Suprapubic skin (tissue), 4 donors: ENCODE results near the gene MCF2L. TPM values are rescaled to one million over a fixed set of nuclear protein-coding genes. Genes with fewer than 3 reads are reported as not detected.

Experiments used
- DNase-seq, 2 donors: peaks; one replicate each; pipeline ENCODE4 v3.0.0-alpha.2; 2019; ENCODE audit warnings: low spot score in 2 of 2
- H3K27ac ChIP-seq: fragments of 200-600 bp; sonication (generic); one replicate; pipeline ENCODE4 v1.5.1; 2019
- H3K27me3 ChIP-seq: fragments of 200-600 bp; sonication (generic); one replicate; pipeline ENCODE4 v1.5.1; 2019
- H3K36me3 ChIP-seq: fragments of 200-600 bp; sonication (generic); one replicate; pipeline ENCODE4 v1.5.1; 2019
- H3K4me1 ChIP-seq: fragments of 200-600 bp; sonication (generic); one replicate; pipeline ENCODE4 v1.5.1; 2019
- H3K4me3 ChIP-seq: fragments of 200-600 bp; sonication (generic); one replicate; pipeline ENCODE4 v1.5.1; 2019; ENCODE audit warnings: mild to moderate bottlenecking
- H3K9me3 ChIP-seq: fragments of 200-600 bp; sonication (generic); one replicate; pipeline ENCODE4 v1.5.1; 2019
- EP300 ChIP-seq: sonication (generic); formaldehyde crosslinking; IDR thresholded peaks from one replicate; pipeline ENCODE4 v1.6.1; 2017; ENCODE audit warnings: antibody characterized with exemption
- POLR2A ChIP-seq, 2 donors: fragments of 450-650 bp; IDR thresholded peaks; one replicate each; pipeline ENCODE4 v1.6.1; 2017; ENCODE audit warnings: antibody characterized with exemption in 2 of 2, mild to moderate bottlenecking in 2 of 2, moderate library complexity in 2 of 2
- POLR2AphosphoS5 ChIP-seq, 3 donors: sonication (generic); formaldehyde crosslinking; IDR thresholded peaks; one replicate each; pipeline ENCODE4 v1.6.1; 2017; ENCODE audit warnings: antibody characterized with exemption in 3 of 3
- WGBS: methylation state at CpG from one replicate; pipeline ENCODE4 v1.1.5; 2018; 5-methylcytosine and 5-hydroxymethylcytosine counted together
- total RNA-seq, 4 donors: library from RNA; depleted of rRNA; stranded (reverse); fragments of >200 nt; gene quantifications; one replicate each; pipeline ENCODE4 v1.1.0, GENCODE V29; 2016
- TF ChIP-seq, protein P1 (sequence below), 2 donors: fragments of 200-600 bp in 1 of 2; fragments of 450-650 bp in 1 of 2; sonication (generic) in 1 of 2; IDR thresholded peaks; one replicate each; pipeline ENCODE4 v1.5.1; 2016 to 2019; ENCODE audit warnings: antibody characterized with exemption in 2 of 2, mild to moderate bottlenecking in 1 of 2, moderate library complexity in 1 of 2

MCF2L gene
- total RNA-seq, 4 donors from 2014 or later: 25.4 to 144 (median 50.0) TPM

DNA sequence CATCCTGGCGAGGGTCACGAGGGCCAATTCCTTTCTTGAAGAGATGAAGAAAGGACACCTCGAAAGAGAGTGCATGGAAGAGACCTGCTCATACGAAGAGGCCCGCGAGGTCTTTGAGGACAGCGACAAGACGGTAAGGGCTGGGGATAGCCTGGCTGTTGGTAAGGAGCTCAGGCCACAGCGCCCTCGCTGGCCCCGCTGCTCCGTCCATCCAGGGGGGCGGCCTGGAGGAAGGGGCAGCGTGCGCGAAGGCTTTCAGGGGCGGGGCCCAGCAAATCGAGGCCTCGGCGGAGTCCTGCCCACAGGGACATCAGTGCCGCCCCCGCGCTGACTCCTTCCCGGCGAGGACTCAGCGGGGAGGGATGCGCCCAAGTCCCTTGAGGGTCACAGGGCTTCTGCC is 160.5 kb downstream of the MCF2L start:
- H3K4me3 ChIP-seq: peak overlapping the region; percentile 32
- WGBS: 79% methylated on average over 27 of the region's 27 CpGs

DNA sequence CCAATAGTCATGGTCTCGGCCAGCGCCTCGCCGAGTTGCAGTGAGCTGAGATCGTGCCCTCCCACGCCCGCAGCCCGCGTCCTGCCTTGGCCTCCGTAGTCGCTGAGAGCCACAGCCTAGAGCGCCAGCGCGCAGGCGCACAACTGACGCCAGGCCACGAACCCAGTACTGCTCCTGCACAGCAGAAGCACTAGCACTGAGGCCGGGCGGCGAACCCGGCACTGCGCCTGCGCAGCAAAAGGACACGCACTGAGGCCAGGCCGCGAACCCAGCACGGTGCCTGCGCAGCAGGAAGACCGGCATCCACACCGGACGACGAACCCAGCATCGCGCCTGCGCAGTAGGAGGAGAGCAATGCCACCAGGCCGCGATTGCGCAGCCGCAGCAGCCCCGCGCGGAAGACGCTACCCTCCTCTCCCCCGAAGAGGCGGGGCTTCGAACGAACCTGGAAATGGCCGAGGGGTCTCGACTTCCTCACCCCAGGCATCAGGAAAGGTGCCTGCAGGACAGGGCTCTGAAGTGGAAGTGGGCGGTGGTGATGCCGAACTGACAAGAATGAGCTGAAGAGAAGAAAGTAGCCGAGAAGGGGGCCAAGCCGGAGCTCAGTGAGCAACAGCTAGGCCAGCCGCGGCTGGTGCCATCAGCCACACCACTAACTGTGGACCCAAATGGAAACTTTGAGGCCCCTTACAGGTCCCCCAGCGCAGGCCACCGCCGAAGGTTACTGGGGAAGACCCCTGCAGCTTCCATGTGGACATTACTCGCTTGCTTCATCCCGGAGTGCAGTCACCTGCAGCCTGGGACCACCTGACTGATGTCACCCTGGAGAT is 161.1 kb downstream of the MCF2L start:
- peaks cover 6% of the 10 kb centered on the region for H3K4me1 ChIP-seq
- peak overlapping the region; percentile 32 for H3K4me3 ChIP-seq
- 55% methylated on average over 38 of the region's 60 CpGs for WGBS
- H3K27ac ChIP-seq: no peak overlapping the region
- peak in 1 of 2 donors; percentile 78 for DNase-seq
- H3K9me3 ChIP-seq: no peaks in the 10 kb centered on the region
- no peak for TF ChIP-seq POLR2AphosphoS5 (IDR thresholded peaks at IDR 0.05)
- TF ChIP-seq POLR2A (IDR thresholded peaks at IDR 0.05): no peak
- no peak for TF ChIP-seq EP300
- TF ChIP-seq, protein P1, sequence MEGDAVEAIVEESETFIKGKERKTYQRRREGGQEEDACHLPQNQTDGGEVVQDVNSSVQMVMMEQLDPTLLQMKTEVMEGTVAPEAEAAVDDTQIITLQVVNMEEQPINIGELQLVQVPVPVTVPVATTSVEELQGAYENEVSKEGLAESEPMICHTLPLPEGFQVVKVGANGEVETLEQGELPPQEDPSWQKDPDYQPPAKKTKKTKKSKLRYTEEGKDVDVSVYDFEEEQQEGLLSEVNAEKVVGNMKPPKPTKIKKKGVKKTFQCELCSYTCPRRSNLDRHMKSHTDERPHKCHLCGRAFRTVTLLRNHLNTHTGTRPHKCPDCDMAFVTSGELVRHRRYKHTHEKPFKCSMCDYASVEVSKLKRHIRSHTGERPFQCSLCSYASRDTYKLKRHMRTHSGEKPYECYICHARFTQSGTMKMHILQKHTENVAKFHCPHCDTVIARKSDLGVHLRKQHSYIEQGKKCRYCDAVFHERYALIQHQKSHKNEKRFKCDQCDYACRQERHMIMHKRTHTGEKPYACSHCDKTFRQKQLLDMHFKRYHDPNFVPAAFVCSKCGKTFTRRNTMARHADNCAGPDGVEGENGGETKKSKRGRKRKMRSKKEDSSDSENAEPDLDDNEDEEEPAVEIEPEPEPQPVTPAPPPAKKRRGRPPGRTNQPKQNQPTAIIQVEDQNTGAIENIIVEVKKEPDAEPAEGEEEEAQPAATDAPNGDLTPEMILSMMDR (IDR thresholded peaks at IDR 0.05): no peak
- peaks cover 12% of the 10 kb centered on the region for H3K27me3 ChIP-seq
- no peaks in the 10 kb centered on the region for H3K36me3 ChIP-seq

More for the DNA sequence above, 160.5 kb downstream of the MCF2L start:
- peaks cover 6% of the 10 kb centered on the region for H3K4me1 ChIP-seq
- no peak for TF ChIP-seq POLR2A (IDR thresholded peaks at IDR 0.05)
- TF ChIP-seq POLR2AphosphoS5 (IDR thresholded peaks at IDR 0.05): no peak
- no peak for TF ChIP-seq EP300
- TF ChIP-seq, protein P1 (IDR thresholded peaks at IDR 0.05): no peak
- no peaks in the 10 kb centered on the region for H3K36me3 ChIP-seq
- H3K27me3 ChIP-seq: peaks cover 12% of the 10 kb centered on the region
- H3K9me3 ChIP-seq: no peaks in the 10 kb centered on the region
- peak in 1 of 2 donors; percentile 49 for DNase-seq
- H3K27ac ChIP-seq: no peak overlapping the region

DNA sequence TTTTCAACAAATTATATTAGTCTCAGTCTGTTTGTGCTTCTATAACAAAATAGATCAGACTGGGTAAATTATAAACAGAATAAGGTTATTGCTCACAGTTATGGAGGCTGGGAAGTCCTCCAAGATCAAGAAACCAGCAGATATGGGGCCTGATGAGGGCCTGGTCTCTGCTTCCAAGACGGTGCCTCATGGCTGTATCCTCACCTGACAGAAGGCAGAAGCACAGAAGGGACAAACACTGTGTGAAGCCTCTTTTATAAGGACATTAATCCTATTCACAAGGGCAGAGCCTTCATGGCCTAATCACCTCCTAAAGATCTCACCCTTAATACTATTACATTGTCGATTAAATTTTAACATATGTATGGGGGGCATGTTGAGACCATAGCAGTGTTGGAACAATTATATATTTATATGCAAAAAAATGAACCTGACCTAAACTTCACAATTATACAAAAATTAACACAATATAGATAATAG is 166.3 kb downstream of the MCF2L start:
- Histone ChIP-seq H3K27ac (no peak overlapping the region), H3K27me3 (no peaks in the 10 kb centered on the region), H3K36me3 (no peaks in the 10 kb centered on the region), H3K4me3 (no peak overlapping the region), H3K9me3 (no peaks in the 10 kb centered on the region), H3K4me1 (no peaks in the 10 kb centered on the region)
- peak in 1 of 2 donors; percentile 2 for DNase-seq
- TF ChIP-seq POLR2AphosphoS5 (IDR thresholded peaks at IDR 0.05): no peak
- no peak for TF ChIP-seq POLR2A (IDR thresholded peaks at IDR 0.05)
- TF ChIP-seq, protein P1 (IDR thresholded peaks at IDR 0.05): no peak
- no peak for TF ChIP-seq EP300
- 88% methylated on average over 2 of the region's 2 CpGs for WGBS

DNA sequence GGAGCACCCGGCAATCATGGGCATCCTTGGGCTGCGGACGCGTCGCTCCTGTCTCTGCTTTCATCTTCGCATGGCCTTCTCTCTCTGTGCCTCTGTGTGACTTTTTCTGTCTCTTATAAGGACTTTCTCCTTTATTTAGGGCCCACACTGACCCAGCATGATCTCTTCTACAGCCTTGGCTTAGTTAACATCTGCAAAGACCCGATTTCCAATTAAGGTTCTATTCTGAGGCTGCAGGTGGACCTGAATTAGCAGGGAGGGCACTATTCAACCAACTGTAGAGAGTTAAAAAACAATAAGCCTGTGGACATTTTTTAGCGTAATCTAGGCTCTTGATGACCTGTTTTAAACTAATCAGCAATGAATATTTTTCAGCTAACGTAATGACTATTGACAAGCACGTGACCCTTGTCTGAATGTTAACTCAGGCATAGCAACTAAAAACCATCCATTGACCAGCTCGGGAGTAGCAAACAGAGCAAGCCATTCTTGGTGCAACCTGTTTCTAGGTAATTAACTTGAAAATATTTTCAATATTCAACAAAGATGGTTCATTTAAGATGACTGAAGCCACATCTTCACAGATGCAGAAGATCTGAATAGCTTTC is 168.8 kb downstream of the MCF2L start:
- no peak overlapping the region for H3K27ac ChIP-seq
- WGBS: 86% methylated on average over 11 of the region's 11 CpGs
- H3K4me1 ChIP-seq: no peaks in the 10 kb centered on the region
- no peak for TF ChIP-seq EP300
- TF ChIP-seq POLR2A (IDR thresholded peaks at IDR 0.05): no peak
- TF ChIP-seq, protein P1 (IDR thresholded peaks at IDR 0.05): no peak
- no peak for TF ChIP-seq POLR2AphosphoS5 (IDR thresholded peaks at IDR 0.05)
- H3K27me3 ChIP-seq: no peaks in the 10 kb centered on the region
- H3K4me3 ChIP-seq: no peak overlapping the region
- no peaks in the 10 kb centered on the region for H3K36me3 ChIP-seq
- no peaks in the 10 kb centered on the region for H3K9me3 ChIP-seq
- DNase-seq: peak in 1 of 2 donors; percentile 35
